Testis (tissue), 3 donors: ENCODE results near the gene FOXN3. TPM values are rescaled to one million over a fixed set of nuclear protein-coding genes. Genes with fewer than 3 reads are reported as not detected.
"Not testable (repeated sequence)": the region's sequence is repeated elsewhere in the genome, so short reads cannot be mapped to it uniquely, and the experiment has no call there.

Experiments used
- DNase-seq: peaks from one replicate; pipeline ENCODE4 v3.0.0-alpha.2; 2019
- H3K27ac ChIP-seq, 2 donors: fragments of 200-600 bp; sonication (generic); one replicate each; pipeline ENCODE4 v1.5.1; 2019
- H3K27me3 ChIP-seq: fragments of 200-600 bp; sonication (generic); one replicate; pipeline ENCODE4 v1.5.1; 2019
- H3K36me3 ChIP-seq: fragments of 200-600 bp; sonication (generic); one replicate; pipeline ENCODE4 v1.5.1; 2017; ENCODE audit warnings: low read depth; ENCODE audit errors: missing control alignments
- H3K4me1 ChIP-seq: fragments of 200-600 bp; sonication (generic); one replicate; pipeline ENCODE4 v1.5.1; 2019
- H3K4me3 ChIP-seq, 2 donors: fragments of 200-600 bp; sonication (generic); one replicate each; pipeline ENCODE4 v1.5.1; 2017 to 2019
- H3K9me3 ChIP-seq: fragments of 200-600 bp; sonication (generic); one replicate; pipeline ENCODE4 v1.5.1; 2017
- POLR2A ChIP-seq: fragments of 450-650 bp; IDR thresholded peaks from one replicate; pipeline ENCODE4 v1.6.1; 2017; ENCODE audit warnings: antibody characterized with exemption, mild to moderate bottlenecking, moderate library complexity
- WGBS, 2 donors: methylation state at CpG; one replicate each; pipeline ENCODE4 v1.1.5; 2018; 5-methylcytosine and 5-hydroxymethylcytosine counted together
- intact Hi-C: fragments of 100-400 bp; cut with DNase I; formaldehyde crosslinking; loops from one replicate; pipeline ENCODE4 v1.15.1; 2023; ENCODE audit warnings: low total_unique reads
- polyA plus RNA-seq: library from polyadenylated mRNA; stranded (reverse); fragments of 350-450 nt; fragmentation: Illumina TruSeq; extraction: RNeasy Lipid Tissue Mini Kit (QIAGEN cat#74804); gene quantifications from one replicate; pipeline ENCODE4 v1.2.3, GENCODE V29; 2014; ENCODE audit warnings: low read depth, low replicate concordance; ENCODE audit not compliant: insufficient read depth
- total RNA-seq, 2 donors: library from RNA; depleted of rRNA; stranded (reverse); fragments of >200 nt; gene quantifications; one replicate each; pipeline ENCODE4 v1.2.3, GENCODE V29; 2016
- TF ChIP-seq, protein P1 (sequence below), 3 experiments: fragments of 450-650 bp in 2 of 3; fragments of 200-600 bp in 1 of 3; sonication (generic) in 1 of 3; IDR thresholded peaks; one replicate each; pipeline ENCODE4 v1.5.1; 2016 to 2019; ENCODE audit warnings: antibody characterized with exemption in 3 of 3, mild to moderate bottlenecking in 2 of 3, moderate library complexity in 1 of 3

FOXN3 gene
- total and polyA plus RNA-seq, 3 donors from 2014 or later, result 40.7 to 103 (median 100) TPM

DNA sequence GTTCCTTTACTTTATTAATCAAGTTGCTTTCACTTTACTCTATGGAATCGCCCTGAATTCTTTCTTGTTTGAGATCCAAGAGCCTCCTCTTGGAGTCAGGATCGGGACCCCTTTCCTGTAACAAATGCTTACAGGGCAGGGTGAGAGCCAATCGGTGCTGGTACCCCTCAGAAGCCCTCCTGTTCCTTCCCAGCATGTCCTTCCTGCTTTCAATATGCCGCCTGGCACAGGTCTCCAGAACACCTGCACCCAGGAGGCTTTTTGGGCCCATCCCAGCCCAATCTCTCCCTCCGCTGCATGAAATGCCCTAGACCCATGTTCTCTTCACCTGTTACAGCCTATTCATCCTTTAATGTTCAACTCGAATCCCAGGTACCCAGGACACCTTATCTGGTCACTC lies 122.2 kb downstream of the FOXN3 start:
- Histone ChIP-seq H3K27ac (no peak overlapping the region), H3K4me3 (no peak overlapping the region), H3K9me3 (no peaks in the 10 kb centered on the region), H3K4me1 (peaks cover 30% of the 10 kb centered on the region), H3K27me3 (no peaks in the 10 kb centered on the region), H3K36me3 (no peaks in the 10 kb centered on the region)
- 91 to 94% methylated on average over 6 of the region's 6 CpGs for WGBS, 2 donors
- TF ChIP-seq, protein P1, sequence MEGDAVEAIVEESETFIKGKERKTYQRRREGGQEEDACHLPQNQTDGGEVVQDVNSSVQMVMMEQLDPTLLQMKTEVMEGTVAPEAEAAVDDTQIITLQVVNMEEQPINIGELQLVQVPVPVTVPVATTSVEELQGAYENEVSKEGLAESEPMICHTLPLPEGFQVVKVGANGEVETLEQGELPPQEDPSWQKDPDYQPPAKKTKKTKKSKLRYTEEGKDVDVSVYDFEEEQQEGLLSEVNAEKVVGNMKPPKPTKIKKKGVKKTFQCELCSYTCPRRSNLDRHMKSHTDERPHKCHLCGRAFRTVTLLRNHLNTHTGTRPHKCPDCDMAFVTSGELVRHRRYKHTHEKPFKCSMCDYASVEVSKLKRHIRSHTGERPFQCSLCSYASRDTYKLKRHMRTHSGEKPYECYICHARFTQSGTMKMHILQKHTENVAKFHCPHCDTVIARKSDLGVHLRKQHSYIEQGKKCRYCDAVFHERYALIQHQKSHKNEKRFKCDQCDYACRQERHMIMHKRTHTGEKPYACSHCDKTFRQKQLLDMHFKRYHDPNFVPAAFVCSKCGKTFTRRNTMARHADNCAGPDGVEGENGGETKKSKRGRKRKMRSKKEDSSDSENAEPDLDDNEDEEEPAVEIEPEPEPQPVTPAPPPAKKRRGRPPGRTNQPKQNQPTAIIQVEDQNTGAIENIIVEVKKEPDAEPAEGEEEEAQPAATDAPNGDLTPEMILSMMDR (IDR thresholded peaks at IDR 0.05), result no peak
- no peak for TF ChIP-seq POLR2A
- no peak for DNase-seq
- intact Hi-C loops, result no loop called here

DNA sequence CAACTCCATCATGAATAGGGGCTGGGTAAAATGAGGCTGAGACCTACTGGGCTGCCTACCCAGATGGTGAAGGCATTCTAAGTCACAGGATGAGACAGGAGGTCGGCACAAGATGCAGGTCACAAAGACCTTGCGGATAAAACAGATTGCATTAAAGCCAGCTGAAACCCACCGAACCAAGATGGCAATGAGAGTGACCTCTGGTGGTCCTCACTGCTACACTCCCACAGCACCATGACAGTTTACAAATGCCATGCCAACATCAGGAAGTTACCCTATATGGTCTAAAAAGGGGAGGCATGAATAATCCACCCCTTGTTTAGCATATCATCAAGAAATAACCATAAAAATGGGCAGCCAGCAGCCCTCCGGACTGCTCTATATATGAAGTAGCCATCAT lies 122.6 kb downstream of the FOXN3 start:
- H3K9me3 ChIP-seq, intact Hi-C loops, H3K27me3 ChIP-seq, H3K36me3 ChIP-seq, H3K4me3 ChIP-seq, DNase-seq: not testable (repeated sequence)
- Histone ChIP-seq H3K27ac (peak overlapping the region; percentile 23 to 62), H3K4me1 (peaks cover 30% of the 10 kb centered on the region)
- 89 to 90% methylated on average over 4 of the region's 4 CpGs for WGBS, 2 donors

DNA sequence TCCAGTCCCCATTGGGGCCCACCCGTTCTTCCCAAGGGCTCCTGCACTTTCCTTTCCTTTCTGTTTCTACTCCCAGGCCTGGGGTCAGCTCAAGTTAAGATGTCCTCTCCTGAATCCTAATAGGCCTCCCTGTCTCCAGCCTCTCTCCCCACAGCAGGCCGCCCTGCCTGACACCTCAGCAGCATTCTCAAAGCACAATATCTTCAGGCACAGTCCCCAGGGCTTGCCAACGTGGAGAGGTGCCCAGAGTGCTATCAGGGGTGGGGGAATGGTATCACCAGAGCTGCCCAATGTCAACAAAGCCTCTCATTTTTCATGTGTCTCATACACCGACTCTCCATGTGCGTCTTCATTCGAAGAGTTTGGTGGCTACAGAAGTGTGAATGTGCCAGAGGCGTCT lies 123.0 kb downstream of the FOXN3 start:
- peak; percentile 38 for DNase-seq
- no peak overlapping the region for H3K4me3 ChIP-seq
- 69 to 70% methylated on average over 7 of the region's 7 CpGs for WGBS, 2 donors
- no peaks in the 10 kb centered on the region for H3K9me3 ChIP-seq
- peak overlapping the region; percentile 23 to 62 for H3K27ac ChIP-seq
- intact Hi-C loops, result no loop called here
- no peak for TF ChIP-seq POLR2A
- TF ChIP-seq, protein P1 (IDR thresholded peaks at IDR 0.05), result no peak
- no peaks in the 10 kb centered on the region for H3K27me3 ChIP-seq
- H3K36me3 ChIP-seq, result no peaks in the 10 kb centered on the region
- peaks cover 30% of the 10 kb centered on the region for H3K4me1 ChIP-seq

DNA sequence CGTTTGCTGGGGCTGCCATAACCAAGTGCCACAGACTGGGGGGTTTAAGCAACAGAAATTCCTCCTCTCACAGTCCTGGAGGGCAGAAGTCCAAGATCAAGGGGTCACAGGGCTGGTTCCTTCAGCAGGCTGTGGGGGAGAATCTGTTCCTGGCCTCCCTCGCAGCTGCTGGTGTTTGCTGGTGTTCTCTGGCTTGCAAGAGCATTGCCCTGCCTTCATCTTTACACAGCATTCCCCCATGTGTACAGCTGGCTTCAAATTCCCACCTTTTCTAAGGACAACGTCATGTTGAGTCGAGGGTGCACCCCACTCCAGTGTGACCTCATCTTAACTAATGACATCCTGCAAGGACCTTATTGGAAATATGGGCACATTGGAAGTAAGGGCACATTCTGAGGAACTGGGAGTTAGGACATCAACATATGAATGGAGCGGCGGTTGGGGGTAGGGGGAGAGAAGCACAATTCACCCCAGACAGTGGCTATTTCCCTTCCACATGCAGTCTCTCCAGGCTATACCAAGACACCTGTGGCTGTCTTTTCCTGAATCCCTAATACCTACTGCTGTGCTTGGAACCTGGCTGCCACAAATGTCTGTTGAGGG lies 123.6 kb downstream of the FOXN3 start:
- Histone ChIP-seq H3K27me3 (no peaks in the 10 kb centered on the region), H3K4me3 (no peak overlapping the region), H3K9me3 (no peaks in the 10 kb centered on the region), H3K27ac (peak overlapping the region; percentile 29 to 62), H3K4me1 (peaks cover 30% of the 10 kb centered on the region), H3K36me3 (no peaks in the 10 kb centered on the region)
- intact Hi-C loops, result no loop called here
- WGBS, 2 donors, result 53 to 73% methylated on average over 6 of the region's 6 CpGs
- no peak for TF ChIP-seq POLR2A
- peak; percentile 86 for DNase-seq

DNA sequence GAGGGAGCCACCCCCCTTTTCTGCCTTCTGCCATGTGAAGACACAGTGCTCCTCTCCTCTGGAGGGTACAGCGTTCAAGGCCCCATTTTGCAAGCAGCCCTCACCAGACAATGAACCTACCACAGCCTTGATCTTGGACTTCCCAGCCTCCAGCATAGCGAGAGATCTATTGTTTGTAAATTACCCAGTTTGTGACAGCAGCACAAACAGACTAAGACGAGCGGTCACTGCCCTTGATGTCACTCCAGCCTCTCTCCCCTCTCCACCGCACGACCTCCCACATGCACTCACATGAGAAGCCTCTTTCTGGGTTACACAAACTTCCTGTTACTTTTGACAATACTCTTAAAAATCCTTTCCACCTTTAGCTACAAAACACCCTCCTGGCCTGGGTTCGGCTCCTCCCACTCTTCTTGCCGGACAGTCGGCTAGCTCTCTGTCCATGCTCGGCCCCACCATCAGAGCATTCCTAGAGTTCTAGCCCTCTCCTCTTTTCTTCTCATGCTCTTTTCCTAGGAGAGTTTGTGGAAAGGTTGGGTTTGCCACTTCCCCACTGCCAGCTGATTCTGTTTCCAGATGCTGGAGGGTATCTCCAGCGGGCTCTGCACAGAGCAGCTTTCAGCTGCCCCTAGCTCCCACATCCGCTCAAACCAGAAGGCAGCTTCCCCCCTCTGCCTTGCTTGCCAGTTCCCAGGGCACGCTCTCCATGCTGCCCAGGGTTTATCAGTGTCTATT lies 124.3 kb downstream of the FOXN3 start:
- peaks cover 30% of the 10 kb centered on the region for H3K4me1 ChIP-seq
- peak overlapping the region; percentile 29 to 53 for H3K27ac ChIP-seq
- TF ChIP-seq, protein P1 (IDR thresholded peaks at IDR 0.05), result no peak
- TF ChIP-seq POLR2A, result no peak
- H3K27me3 ChIP-seq, result no peaks in the 10 kb centered on the region
- intact Hi-C loops, result no loop called here
- H3K36me3 ChIP-seq, result no peaks in the 10 kb centered on the region
- H3K4me3 ChIP-seq, result no peak overlapping the region
- H3K9me3 ChIP-seq, result no peaks in the 10 kb centered on the region
- DNase-seq, result peak; percentile 50
- WGBS, 2 donors, result 52 to 65% methylated on average over 13 of the region's 13 CpGs
